ENCODE data around the gene CSNK1G3. TPM values are rescaled to one million over a fixed set of nuclear protein-coding genes. Genes with fewer than 3 reads are reported as not detected.

The CSNK1G3 gene
- total RNA-seq, 1 experiment from 2014 or later, result 21.6 TPM

DNA sequence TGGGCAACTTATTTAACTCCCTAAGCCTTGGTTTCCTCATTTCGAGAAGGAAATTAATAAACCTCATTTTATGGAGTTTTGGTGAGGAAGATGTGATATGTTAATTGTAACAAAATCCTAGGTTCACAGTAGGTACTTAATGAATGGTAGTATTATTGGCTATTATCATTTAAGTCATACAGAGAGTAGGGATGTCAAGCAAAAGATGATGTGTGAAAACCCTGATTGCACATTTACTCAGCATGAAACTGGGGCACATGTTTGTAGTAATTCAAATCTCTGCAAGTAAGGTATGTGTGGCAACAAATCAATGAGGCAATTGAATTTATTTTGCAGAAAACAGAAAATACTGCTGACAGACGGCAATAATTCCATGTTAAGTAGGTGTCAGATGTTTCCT, 127.3 kb downstream of the CSNK1G3 start:
- no peak overlapping the region for H3K4me2 ChIP-seq (ENCODE audit: low read length)
- ChIA-PET CTCF (no interaction called here), POLR2A (ENCODE audit: unreplicated experiment) (no interaction called here)
- DNase-seq, result no peak
- no peak overlapping the region for H3K27ac ChIP-seq (ENCODE audit: low read length)
- BruUV-seq (replicated peaks), result no TSS peak
- H2AFZ ChIP-seq (ENCODE audit: low read length), result no peak overlapping the region
- no peaks in the 10 kb centered on the region for H3K79me2 ChIP-seq (ENCODE audit: low read length)
- TF ChIP-seq EZH2phosphoT487 (IDR thresholded peaks at IDR 0.05; ENCODE audit: borderline replicate concordance, low read length), result no peak
- TF ChIP-seq, protein P1, sequence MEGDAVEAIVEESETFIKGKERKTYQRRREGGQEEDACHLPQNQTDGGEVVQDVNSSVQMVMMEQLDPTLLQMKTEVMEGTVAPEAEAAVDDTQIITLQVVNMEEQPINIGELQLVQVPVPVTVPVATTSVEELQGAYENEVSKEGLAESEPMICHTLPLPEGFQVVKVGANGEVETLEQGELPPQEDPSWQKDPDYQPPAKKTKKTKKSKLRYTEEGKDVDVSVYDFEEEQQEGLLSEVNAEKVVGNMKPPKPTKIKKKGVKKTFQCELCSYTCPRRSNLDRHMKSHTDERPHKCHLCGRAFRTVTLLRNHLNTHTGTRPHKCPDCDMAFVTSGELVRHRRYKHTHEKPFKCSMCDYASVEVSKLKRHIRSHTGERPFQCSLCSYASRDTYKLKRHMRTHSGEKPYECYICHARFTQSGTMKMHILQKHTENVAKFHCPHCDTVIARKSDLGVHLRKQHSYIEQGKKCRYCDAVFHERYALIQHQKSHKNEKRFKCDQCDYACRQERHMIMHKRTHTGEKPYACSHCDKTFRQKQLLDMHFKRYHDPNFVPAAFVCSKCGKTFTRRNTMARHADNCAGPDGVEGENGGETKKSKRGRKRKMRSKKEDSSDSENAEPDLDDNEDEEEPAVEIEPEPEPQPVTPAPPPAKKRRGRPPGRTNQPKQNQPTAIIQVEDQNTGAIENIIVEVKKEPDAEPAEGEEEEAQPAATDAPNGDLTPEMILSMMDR (conservative IDR thresholded peaks at IDR 0.05; ENCODE audit: low read depth, low read length), result no peak
- no peak for TF ChIP-seq EZH2 (IDR thresholded peaks at IDR 0.05; ENCODE audit: low read length, unreplicated experiment)
- no peaks in the 10 kb centered on the region for H3F3A ChIP-seq (ENCODE audit: low read length, unreplicated experiment)
- no peaks in the 10 kb centered on the region for H4K20me1 ChIP-seq (ENCODE audit: low read length)
- H3K4me3 ChIP-seq (ENCODE audit: low read length), result no peak overlapping the region
- ATAC-seq, result no peak
- no peaks in the 10 kb centered on the region for H3K36me3 ChIP-seq (ENCODE audit: low read depth, low read length)
- H3K9ac ChIP-seq (ENCODE audit: low read length), result no peak overlapping the region
- no peaks in the 10 kb centered on the region for H3K9me2 ChIP-seq (replicated peaks; ENCODE audit: low read length)
- H3K9me3 ChIP-seq (ENCODE audit: low read length), result no peaks in the 10 kb centered on the region
- H3K4me1 ChIP-seq (ENCODE audit: insufficient read depth, low read length), result no peaks in the 10 kb centered on the region
- no peaks in the 10 kb centered on the region for H3K27me3 ChIP-seq (ENCODE audit: low read length)
- intact Hi-C loops (cut with micrococcal nuclease), result no loop called here

DNA sequence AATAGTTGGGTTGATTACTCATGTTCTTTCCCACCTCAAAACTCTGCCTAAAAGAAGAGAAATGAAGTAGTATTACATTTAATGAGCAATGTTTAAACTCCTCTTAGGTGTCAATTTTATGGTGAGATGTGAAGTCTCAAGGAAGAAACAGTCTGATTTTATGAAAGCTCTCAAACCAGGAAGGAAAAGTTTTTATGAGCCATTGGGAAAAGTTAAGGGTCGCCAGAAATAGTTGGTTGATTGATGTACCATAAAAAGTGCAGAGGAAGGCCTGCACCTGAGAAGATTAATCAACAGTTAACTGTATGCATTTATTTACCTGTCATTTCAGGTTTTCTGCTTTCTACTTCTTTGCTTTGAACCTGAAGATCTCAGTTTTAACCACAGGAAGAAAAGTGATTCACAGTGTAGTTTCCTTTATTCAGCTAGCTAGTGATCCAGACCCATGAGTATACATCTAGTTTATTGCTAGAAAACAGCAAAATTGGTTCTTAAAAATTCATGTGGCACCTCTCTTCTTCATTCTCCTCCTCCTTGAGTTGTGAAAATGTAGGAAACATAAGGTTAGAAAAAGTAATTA, 133.1 kb downstream of the CSNK1G3 start:
- Histone ChIP-seq H3K9me3 (ENCODE audit: low read length) (no peaks in the 10 kb centered on the region), H3K36me3 (ENCODE audit: low read depth, low read length) (no peaks in the 10 kb centered on the region)
- POLR2A ChIA-PET (ENCODE audit: unreplicated experiment), result no interaction called here

DNA sequence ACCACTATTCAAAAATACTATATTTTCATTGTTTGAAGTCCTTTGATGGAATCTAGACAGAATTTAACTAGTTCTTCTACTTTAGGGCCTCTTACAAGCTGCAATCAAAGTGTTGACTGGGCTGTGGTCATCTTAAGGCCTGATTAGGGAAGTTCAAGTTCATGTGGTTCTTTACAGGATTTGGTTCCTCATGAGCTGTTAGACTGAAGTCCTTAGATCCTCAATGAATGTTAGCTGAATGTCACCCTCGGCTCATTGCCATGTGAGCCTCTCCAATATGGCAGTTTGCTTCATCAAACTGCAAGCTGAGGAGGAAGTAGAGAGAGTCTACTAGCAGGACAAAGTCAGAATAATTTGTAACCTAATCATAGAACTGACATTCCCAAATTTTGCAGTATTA, 135.1 kb downstream of the CSNK1G3 start:
- no TSS peak for BruUV-seq (replicated peaks)
- Histone ChIP-seq H4K20me1 (ENCODE audit: low read length) (no peaks in the 10 kb centered on the region), H3K9me3 (ENCODE audit: low read length) (no peaks in the 10 kb centered on the region), H3K27me3 (ENCODE audit: low read length) (no peaks in the 10 kb centered on the region), H3K4me3 (ENCODE audit: low read length) (no peak overlapping the region), H3K9me2 (replicated peaks; ENCODE audit: low read length) (no peaks in the 10 kb centered on the region), H3K4me2 (ENCODE audit: low read length) (no peak overlapping the region), H3K79me2 (ENCODE audit: low read length) (no peaks in the 10 kb centered on the region), H3K9ac (ENCODE audit: low read length) (no peak overlapping the region), H2AFZ (ENCODE audit: low read length) (no peak overlapping the region), H3K4me1 (ENCODE audit: insufficient read depth, low read length) (no peaks in the 10 kb centered on the region), H3K27ac (ENCODE audit: low read length) (no peak overlapping the region), H3F3A (ENCODE audit: low read length, unreplicated experiment) (no peaks in the 10 kb centered on the region), H3K36me3 (ENCODE audit: low read depth, low read length) (no peaks in the 10 kb centered on the region)
- no peak for TF ChIP-seq EZH2phosphoT487 (IDR thresholded peaks at IDR 0.05; ENCODE audit: borderline replicate concordance, low read length)
- TF ChIP-seq, protein P1 (conservative IDR thresholded peaks at IDR 0.05; ENCODE audit: low read depth, low read length), result no peak
- no peak for TF ChIP-seq EZH2 (IDR thresholded peaks at IDR 0.05; ENCODE audit: low read length, unreplicated experiment)
- CTCF ChIA-PET, result no interaction called here
- intact Hi-C loops (cut with micrococcal nuclease), result no loop called here
- POLR2A ChIA-PET (ENCODE audit: unreplicated experiment), result no interaction called here
- DNase-seq (no peak), ATAC-seq (no peak)

More for the DNA sequence above, 133.1 kb downstream of the CSNK1G3 start:
- H3F3A ChIP-seq (ENCODE audit: low read length, unreplicated experiment), result no peaks in the 10 kb centered on the region
- no peaks in the 10 kb centered on the region for H3K9me2 ChIP-seq (replicated peaks; ENCODE audit: low read length)
- H3K4me2 ChIP-seq (ENCODE audit: low read length), result no peak overlapping the region
- no TSS peak for BruUV-seq (replicated peaks)
- no peaks in the 10 kb centered on the region for H4K20me1 ChIP-seq (ENCODE audit: low read length)
- intact Hi-C loops (cut with micrococcal nuclease), result no loop called here
- no peak for TF ChIP-seq EZH2phosphoT487 (IDR thresholded peaks at IDR 0.05; ENCODE audit: borderline replicate concordance, low read length)
- TF ChIP-seq, protein P1 (conservative IDR thresholded peaks at IDR 0.05; ENCODE audit: low read depth, low read length), result no peak
- TF ChIP-seq EZH2 (IDR thresholded peaks at IDR 0.05; ENCODE audit: low read length, unreplicated experiment), result no peak
- no peak overlapping the region for H2AFZ ChIP-seq (ENCODE audit: low read length)
- H3K27me3 ChIP-seq (ENCODE audit: low read length), result no peaks in the 10 kb centered on the region
- DNase-seq (no peak), ATAC-seq (no peak)
- no peaks in the 10 kb centered on the region for H3K79me2 ChIP-seq (ENCODE audit: low read length)
- CTCF ChIA-PET, result no interaction called here
- no peak overlapping the region for H3K9ac ChIP-seq (ENCODE audit: low read length)
- H3K27ac ChIP-seq (ENCODE audit: low read length), result no peak overlapping the region
- H3K4me1 ChIP-seq (ENCODE audit: insufficient read depth, low read length), result no peaks in the 10 kb centered on the region
- H3K4me3 ChIP-seq (ENCODE audit: low read length), result no peak overlapping the region
